Measurements from ENCODE around the gene LILRA1.
"Not testable (repeated sequence)": the region's sequence is repeated elsewhere in the genome, so short reads cannot be mapped to it uniquely, and the experiment has no call there.

Gene LILRA1

DNA sequence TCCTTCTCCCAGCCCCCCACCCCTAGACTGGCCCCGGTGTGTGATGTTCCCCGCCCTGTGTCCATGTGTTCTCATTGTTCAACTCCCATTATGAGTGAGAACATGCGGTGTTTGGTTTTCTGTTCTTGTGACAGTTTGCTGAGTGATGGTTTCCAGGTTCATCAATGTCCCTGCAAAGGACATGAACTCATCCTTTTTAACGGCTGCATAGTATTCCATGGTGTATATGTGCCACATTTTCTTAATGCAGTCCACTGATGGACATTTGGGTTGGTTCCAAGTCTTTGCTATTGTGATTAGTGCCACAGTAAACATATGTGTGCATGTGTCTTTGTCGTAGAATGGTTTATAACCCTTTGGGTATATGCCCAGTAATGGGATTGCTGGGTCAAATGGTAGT is 15.2 kb upstream of the LILRA1 start:
- DNase-seq = not testable (repeated sequence)

GRCh38 chr19:54586397-54586796 is 7.0 kb upstream of the LILRA1 start:
- DNase-seq = no peak

GRCh38 chr19:54587026-54587425 is 6.4 kb upstream of the LILRA1 start:
- no peak for DNase-seq

DNA sequence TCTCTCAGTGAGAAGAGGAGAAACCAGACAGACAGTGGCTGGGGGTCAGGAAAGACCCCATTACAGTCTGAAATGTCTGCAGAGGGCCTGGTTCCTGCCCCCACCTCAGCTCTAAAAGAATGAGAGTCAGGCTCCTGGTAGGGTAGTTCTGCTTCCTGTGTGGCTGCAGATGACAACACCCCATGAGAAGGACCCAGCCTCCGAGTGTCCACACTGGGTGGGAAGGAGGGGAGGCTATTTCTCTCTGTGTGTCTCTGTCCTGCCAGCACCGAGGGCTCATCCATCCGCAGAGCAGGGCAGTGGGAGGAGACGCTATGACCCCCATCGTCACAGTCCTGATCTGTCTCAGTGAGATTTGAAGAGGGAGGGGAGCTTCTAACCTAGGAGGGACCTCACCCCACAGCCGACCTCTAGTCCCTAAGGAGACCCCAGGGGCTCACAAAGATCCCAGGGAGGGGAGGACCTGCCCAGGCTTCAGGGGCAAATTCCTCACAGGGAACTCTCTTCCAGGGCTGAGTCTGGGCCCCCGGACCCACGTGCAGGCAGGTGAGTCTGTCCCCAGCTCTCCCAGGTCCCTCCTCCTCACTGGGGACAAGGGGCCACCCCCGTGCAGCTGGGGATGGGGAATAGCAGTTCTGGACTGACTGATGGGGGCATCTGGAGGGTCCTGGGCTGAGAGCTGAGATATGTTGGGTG is 647 bp downstream of the LILRA1 start:
- DNase-seq = not testable (repeated sequence)

DNA sequence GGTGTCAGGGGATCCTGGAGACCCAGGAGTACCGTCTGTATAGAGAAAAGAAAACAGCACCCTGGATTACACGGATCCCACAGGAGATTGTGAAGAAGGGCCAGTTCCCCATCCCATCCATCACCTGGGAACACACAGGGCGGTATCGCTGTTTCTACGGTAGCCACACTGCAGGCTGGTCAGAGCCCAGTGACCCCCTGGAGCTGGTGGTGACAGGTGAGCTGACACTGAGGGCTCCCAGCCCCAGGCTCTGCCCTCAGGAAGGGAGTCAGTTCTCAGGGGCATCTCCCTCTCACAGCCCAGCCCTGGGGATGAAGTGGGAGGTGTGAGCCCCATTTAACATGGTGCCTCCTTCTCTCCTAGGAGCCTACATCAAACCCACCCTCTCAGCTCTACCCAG is 1.3 kb downstream of the LILRA1 start:
- DNase-seq = no peak

GRCh38 chr19:54595680-54596436 is 2.4 kb downstream of the LILRA1 start:
- DNase-seq = not testable (repeated sequence)

DNA sequence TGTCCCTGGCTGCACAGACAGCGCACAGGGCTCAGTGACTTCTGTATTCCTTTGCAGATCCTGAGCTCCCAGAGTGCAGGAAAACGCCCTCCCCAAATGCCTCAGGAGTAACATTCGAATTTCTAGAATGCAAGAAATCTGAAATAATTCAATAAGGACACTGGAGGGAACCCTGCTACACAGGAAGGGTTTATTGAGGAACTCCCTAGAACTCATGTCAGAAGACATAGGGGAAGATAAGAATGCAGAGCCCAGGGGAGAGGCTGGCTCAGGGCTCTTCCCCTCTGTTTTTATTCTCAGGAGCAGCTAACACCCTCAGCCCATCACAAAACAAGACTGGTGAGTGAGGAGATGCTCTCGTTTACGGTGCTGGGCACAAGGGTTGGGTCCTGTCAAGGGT is 6.8 kb downstream of the LILRA1 start:
- no peak for DNase-seq

DNA sequence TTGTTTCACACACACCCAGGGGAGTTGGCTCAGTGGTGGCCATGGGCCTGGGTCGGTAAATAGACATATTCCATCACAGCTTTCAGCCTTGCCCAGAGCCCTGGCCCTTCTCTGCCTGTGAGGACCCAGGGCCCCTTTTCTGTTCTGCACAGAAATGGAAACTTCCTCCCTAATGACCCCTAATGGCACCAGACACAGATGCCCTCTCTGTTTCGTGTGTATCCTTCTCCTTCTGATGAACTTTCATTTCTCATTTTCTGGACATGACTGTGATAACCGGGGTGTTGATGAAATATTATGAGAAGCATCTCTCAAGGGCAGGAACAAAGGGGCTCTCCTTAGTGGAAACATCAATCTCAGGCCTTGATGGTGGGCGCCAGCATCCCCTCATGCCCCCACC is 12.8 kb downstream of the LILRA1 start:
- no peak for DNase-seq

GRCh38 chr19:54606891-54607784 is 13.7 kb downstream of the LILRA1 start:
- no peak for DNase-seq

- DNase-seq = no peak
Observed at GRCh38 chr19:54607785-54608150, 14.3 kb downstream of the LILRA1 start.

GRCh38 chr19:54608205-54608604 is 14.8 kb downstream of the LILRA1 start:
- DNase-seq = no peak

DNA sequence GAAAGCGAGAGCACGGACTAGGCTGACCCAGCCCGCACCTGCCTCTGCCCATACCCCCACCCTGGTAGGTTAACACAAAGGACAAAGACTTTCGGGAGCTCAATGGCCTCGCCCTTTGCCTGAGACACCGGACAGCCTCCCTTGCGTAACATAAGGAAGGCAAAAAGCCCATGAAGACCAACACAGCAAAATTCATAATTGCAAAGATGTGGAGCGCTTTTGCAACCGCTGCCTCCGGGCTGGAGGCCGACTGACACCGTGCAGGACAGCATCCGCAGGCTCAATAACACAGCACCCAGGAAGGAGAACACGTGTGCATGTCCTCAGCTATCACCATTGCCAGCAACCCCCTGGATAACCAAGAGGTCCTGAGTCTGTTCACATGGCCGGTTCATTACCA is 15.4 kb downstream of the LILRA1 start:
- DNase-seq = no peak

GRCh38 chr19:54609356-54609791 is 15.9 kb downstream of the LILRA1 start:
- no peak for DNase-seq

DNA sequence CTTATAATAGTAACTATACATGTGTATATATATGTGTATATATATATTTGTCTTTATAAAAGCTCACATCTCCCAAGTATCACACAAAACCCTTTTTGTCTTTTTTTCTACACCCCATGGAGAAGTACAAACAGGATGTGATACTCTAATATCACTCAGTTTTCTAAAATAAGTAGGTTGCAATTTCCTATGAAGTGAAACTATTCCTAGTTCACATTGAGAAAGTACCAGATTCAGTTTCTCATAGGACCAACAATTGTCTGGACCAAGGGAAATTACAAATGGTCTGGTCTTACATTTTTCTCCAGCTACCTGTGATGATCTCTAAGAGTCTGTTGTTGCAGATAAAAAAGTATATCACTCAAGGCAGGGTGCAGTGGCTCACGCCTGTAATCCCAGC is 19.0 kb downstream of the LILRA1 start:
- no peak for DNase-seq

DNA sequence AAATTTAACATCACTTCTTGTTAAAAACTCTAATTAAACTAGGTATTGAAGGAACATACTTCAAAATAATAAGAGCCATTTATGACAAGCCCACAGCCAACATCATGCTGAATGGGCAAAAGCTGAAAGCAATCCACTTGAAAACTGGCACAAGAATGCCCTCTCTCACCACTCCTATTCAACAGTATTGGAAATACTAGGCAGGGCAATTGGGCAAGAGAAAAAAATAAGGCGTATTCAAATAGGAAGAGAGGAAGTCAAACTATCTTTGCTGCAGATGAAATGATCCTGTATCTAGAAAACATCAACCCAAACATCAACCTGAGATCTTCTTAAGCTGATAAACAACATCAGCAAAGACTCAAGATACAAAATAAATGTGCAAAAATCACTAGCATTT is 21.3 kb downstream of the LILRA1 start:
- no peak for DNase-seq

- DNase-seq = no peak
Observed at GRCh38 chr19:54616057-54616456, 22.6 kb downstream of the LILRA1 start.

DNA sequence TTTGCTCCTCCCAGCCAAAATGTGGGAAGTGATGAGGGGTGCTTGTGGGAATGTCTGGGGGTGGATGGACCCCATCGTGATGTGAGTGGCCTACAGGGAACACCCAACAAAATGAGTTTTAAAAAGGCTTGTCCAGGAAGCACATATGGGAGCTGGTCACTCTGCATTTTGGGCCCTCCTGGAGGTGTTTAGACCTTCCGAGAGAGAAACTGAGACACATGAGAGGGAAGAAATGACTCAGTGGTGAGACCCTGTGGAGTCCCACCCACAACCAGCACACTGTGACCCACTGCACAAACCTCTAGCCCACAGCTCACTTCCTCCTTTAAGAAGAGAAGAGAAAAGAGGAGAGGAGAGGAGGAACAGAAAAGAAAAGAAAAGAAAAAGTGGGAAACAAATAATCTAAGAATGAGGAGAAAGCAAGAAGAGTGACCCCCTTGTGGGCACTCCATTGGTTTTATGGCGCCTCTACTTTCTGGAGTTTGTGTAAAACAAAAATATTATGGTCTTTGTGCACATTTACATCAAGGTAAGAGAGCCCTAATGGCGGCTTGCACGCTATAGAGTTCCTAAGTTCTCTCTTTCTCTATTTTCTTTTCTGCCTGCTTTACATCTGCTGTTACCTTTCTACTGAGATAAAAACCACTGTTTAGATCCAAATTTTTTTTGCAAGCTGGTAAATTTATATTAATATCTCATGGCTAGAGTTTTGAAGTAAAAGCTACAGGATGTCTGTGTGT is 23.6 kb downstream of the LILRA1 start:
- no peak for DNase-seq

GRCh38 chr19:54620464-54620863 is 27.0 kb downstream of the LILRA1 start:
- no peak for DNase-seq

DNA sequence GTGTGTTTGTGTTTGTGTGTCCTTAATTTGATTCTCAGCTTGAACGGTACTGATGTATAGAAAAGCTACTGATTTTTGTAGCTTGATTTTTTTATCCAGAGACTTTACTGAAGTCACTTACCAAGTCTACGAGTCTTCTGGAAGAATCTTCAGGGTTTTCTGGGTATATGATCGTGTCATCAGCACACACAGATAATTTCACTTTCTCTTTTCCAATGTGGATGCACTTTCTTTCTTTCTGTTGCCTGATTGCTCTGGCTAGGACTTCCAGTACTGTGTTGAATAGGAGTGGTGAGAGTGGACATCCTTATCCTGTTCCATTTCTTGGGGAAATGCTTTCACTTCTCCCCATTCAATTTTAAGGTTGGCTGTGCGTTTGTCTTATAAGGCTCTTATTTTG is 29.0 kb downstream of the LILRA1 start:
- no peak for DNase-seq

DNA sequence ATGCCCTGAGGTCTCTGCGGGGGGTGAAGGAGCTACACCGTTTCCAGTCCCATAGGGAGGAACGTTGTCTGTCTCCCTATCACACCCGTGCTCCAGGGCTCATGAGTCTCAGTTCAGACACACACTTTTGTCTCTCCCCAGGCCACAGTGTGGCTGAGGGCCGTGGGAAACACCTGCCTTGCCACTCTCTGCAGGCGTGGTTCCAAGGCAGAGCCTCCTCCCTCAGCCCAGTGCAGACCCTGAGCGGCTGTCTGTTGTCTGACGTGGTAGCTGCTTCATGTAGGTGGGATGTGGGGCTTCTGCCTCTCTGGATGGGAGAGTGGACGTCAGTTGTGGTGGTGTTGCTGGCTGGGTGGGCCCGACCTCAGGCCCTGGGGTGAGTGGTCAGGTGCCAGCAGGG is 30.8 kb downstream of the LILRA1 start:
- not testable (repeated sequence) for DNase-seq

DNA sequence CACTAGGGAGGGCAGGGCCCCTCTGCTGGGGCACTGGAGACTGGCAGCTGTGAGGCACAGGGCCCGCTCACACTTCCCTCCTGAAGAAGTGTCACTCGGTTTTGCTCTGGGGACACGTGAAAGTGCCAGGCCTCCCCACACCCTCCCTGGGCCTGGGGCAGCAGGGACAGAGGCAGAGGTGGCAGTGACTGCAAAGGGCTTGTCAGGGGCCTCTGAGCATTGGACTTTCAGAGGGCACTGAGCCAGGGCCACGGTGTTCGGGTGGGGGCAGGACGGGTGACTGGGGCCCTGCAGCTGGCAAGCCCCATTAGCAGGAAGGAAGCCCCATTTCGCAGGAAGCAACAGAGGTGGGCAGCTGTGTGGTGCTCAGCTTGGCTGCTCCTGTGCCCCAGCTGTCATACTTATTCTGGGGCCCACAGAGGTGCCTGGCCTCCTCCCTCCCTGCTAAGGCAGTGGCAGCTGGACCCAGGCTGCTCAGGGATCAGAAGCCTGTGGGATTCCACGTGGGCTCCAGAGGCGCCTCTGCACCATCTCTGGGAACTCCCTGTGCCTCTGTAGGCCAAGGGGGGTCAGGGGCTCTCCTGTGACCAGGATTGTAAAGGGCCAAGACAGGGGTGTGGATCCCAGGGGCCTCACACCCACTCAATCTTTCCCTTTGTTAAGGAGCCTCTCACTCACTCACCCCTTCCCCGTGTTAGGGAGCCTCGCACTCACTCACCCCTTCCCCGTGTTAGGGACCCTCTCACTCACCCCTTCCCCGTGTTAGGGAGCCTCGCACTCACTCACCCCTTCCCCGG is 31.7 kb downstream of the LILRA1 start:
- not testable (repeated sequence) for DNase-seq

GRCh38 chr19:54626757-54627156 is 33.3 kb downstream of the LILRA1 start:
- DNase-seq = no peak

Data from NCI-H524 (cell line).